ENCODE data around the gene AHI1. TPM values are rescaled to one million over a fixed set of nuclear protein-coding genes. Genes with fewer than 3 reads are reported as not detected.

The AHI1 gene
- total and polyA plus RNA-seq, 10 of the 15 experiments (the other 5 are each of a cell fraction or from before 2014, with no cell fraction given) = 3.2 to 9.5 (median 4.6) TPM

- no peak overlapping the region for H3K9ac ChIP-seq (ENCODE audit: control insufficient read depth, insufficient read depth, low read length)
- no peak overlapping the region for H3K4me3 ChIP-seq
- H3K79me2 ChIP-seq (ENCODE audit: control insufficient read depth, insufficient read depth, low read length) = no peaks in the 10 kb centered on the region
- H3K4me2 ChIP-seq (ENCODE audit: control insufficient read depth, insufficient read depth) = no peak overlapping the region
- H4K20me1 ChIP-seq (ENCODE audit: control insufficient read depth, insufficient read depth) = no peaks in the 10 kb centered on the region
- H3K27me3 ChIP-seq (replicated peaks in 1 of 2; ENCODE audit: control insufficient read depth in 2 of 2, insufficient read depth in 2 of 2, low read length in 1 of 2) = no peaks in the 10 kb centered on the region
- ATAC-seq (no peak), FAIRE-seq (no peak), DNase-seq (ENCODE audit: low read depth, low spot score) (no peak)
- SMC1A ChIA-PET (ENCODE audit: uncharacterized antibody, unreplicated experiment) = interaction anchor here (0.8 to 3.3 kb wide), 3 partner anchors 19 to 58 kb away, joined by 3 to 18 read pairs (median 5); no protein-coding TSS in a partner anchor
- RAD21 ChIA-PET (ENCODE audit: unreplicated experiment) = interaction anchor here (0.6 kb wide), 1 partner anchor 240 kb away, joined by 3 read pairs; no protein-coding TSS in a partner anchor
- POLR2A ChIA-PET = no interaction called here
- no peak overlapping the region for H3K27ac ChIP-seq (ENCODE audit: control insufficient read depth, insufficient read depth)
- intact Hi-C loops (cut with micrococcal nuclease; ENCODE audit: unreplicated experiment) = no loop called here
- no peak overlapping the region for H2AFZ ChIP-seq (ENCODE audit: control insufficient read depth, low read depth, low read length)
- H3K4me1 ChIP-seq (ENCODE audit: control insufficient read depth, insufficient read depth, low read length) = peaks cover 12% of the 10 kb centered on the region; the same call in 1 of the 2 replicates
- no peaks in the 10 kb centered on the region for H3K9me3 ChIP-seq (replicated peaks; ENCODE audit: control insufficient read depth, insufficient read depth, low read length)
- CTCF ChIA-PET = interaction anchor here (1.1 to 1.4 kb wide), 2 partner anchors 58 to 846 kb away, joined by 3 to 6 read pairs; no protein-coding TSS in a partner anchor
- BruUV-seq (replicated peaks) = no TSS peak
- in situ Hi-C loops (cut with MboI) = no loop called here
- H3K36me3 ChIP-seq (ENCODE audit: control insufficient read depth in 2 of 2, insufficient read depth in 2 of 2, low read length in 1 of 2) = no peaks in the 10 kb centered on the region
- TF ChIP-seq TCF12 (IDR thresholded peaks at IDR 0.05; ENCODE audit: low read depth, low read length) = no peak
- no peak for TF ChIP-seq BMI1 (IDR thresholded peaks at IDR 0.05; ENCODE audit: borderline replicate concordance)
- no peak for TF ChIP-seq MTA3 (IDR thresholded peaks at IDR 0.05; ENCODE audit: borderline replicate concordance, low read length)
- no peak for TF ChIP-seq EP300 (IDR thresholded peaks at IDR 0.05; ENCODE audit: borderline replicate concordance in 1 of 2, control insufficient read depth in 1 of 2, low read depth in 2 of 2, low read length in 2 of 2)
- no peak for TF ChIP-seq PRDM15 (CRISPR knock-in tag; IDR thresholded peaks at IDR 0.05)
- no peak for TF ChIP-seq SPI1 (IDR thresholded peaks at IDR 0.05; ENCODE audit: borderline replicate concordance, insufficient read depth, low read depth, low read length)
- TF ChIP-seq, protein P1, sequence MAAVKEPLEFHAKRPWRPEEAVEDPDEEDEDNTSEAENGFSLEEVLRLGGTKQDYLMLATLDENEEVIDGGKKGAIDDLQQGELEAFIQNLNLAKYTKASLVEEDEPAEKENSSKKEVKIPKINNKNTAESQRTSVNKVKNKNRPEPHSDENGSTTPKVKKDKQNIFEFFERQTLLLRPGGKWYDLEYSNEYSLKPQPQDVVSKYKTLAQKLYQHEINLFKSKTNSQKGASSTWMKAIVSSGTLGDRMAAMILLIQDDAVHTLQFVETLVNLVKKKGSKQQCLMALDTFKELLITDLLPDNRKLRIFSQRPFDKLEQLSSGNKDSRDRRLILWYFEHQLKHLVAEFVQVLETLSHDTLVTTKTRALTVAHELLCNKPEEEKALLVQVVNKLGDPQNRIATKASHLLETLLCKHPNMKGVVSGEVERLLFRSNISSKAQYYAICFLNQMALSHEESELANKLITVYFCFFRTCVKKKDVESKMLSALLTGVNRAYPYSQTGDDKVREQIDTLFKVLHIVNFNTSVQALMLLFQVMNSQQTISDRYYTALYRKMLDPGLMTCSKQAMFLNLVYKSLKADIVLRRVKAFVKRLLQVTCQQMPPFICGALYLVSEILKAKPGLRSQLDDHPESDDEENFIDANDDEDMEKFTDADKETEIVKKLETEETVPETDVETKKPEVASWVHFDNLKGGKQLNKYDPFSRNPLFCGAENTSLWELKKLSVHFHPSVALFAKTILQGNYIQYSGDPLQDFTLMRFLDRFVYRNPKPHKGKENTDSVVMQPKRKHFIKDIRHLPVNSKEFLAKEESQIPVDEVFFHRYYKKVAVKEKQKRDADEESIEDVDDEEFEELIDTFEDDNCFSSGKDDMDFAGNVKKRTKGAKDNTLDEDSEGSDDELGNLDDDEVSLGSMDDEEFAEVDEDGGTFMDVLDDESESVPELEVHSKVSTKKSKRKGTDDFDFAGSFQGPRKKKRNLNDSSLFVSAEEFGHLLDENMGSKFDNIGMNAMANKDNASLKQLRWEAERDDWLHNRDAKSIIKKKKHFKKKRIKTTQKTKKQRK (IDR thresholded peaks at IDR 0.05; ENCODE audit: low read depth, low read length) = no peak
- no peak for TF ChIP-seq ZBTB33 (IDR thresholded peaks at IDR 0.05)
- TF ChIP-seq, protein P2, sequence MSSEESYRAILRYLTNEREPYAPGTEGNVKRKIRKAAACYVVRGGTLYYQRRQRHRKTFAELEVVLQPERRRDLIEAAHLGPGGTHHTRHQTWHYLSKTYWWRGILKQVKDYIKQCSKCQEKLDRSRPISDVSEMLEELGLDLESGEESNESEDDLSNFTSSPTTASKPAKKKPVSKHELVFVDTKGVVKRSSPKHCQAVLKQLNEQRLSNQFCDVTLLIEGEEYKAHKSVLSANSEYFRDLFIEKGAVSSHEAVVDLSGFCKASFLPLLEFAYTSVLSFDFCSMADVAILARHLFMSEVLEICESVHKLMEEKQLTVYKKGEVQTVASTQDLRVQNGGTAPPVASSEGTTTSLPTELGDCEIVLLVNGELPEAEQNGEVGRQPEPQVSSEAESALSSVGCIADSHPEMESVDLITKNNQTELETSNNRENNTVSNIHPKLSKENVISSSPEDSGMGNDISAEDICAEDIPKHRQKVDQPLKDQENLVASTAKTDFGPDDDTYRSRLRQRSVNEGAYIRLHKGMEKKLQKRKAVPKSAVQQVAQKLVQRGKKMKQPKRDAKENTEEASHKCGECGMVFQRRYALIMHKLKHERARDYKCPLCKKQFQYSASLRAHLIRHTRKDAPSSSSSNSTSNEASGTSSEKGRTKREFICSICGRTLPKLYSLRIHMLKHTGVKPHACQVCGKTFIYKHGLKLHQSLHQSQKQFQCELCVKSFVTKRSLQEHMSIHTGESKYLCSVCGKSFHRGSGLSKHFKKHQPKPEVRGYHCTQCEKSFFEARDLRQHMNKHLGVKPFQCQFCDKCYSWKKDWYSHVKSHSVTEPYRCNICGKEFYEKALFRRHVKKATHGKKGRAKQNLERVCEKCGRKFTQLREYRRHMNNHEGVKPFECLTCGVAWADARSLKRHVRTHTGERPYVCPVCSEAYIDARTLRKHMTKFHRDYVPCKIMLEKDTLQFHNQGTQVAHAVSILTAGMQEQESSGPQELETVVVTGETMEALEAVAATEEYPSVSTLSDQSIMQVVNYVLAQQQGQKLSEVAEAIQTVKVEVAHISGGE (CRISPR knock-in tag; IDR thresholded peaks at IDR 0.05) = no peak
- TF ChIP-seq MYB (IDR thresholded peaks at IDR 0.05; ENCODE audit: borderline replicate concordance, low read depth, low read length) = no peak
- TF ChIP-seq MTA2 (IDR thresholded peaks at IDR 0.05; ENCODE audit: low read depth) = no peak
These were observed 116.7 kb downstream of the AHI1 start for GRCh38 chr6:135380793-135381192.

Measured in GM12878 (cell line).